Fibroblast of mammary gland (primary cell): ENCODE data around the gene KIAA1614.

Experiments used
- DNase-seq: peaks from one replicate; pipeline ENCODE4 v3.0.0-alpha.2; 2010; ENCODE audit warnings: low read depth
- H3K4me3 ChIP-seq: 2 replicates; pipeline ENCODE4 v1.5.1; 2011; ENCODE audit warnings: low read depth, mild to moderate bottlenecking, low read length, moderate library complexity; ENCODE audit not compliant: control insufficient read depth
- CTCF ChIP-seq: conservative IDR thresholded peaks from 2 replicates; pipeline ENCODE4 v1.5.1; 2011; ENCODE audit warnings: low read depth, low read length, inconsistent platforms; ENCODE audit not compliant: control insufficient read depth, insufficient read depth

The KIAA1614 gene

GRCh38 chr1:180888870-180889269 is 23.8 kb upstream of the KIAA1614 start:
- no peak for DNase-seq
- H3K4me3 ChIP-seq: no peak overlapping the region
- no peak for TF ChIP-seq CTCF

GRCh38 chr1:180889325-180889724 is 23.4 kb upstream of the KIAA1614 start:
- TF ChIP-seq CTCF: no peak
- no peak for DNase-seq
- no peak overlapping the region for H3K4me3 ChIP-seq

GRCh38 chr1:180892272-180892671 is 20.4 kb upstream of the KIAA1614 start:
- H3K4me3 ChIP-seq: no peak overlapping the region
- DNase-seq: no peak
- no peak for TF ChIP-seq CTCF

- H3K4me3 ChIP-seq: no peak overlapping the region
- DNase-seq: no peak
- TF ChIP-seq CTCF: no peak
Observed at GRCh38 chr1:180892675-180893074, 20.0 kb upstream of the KIAA1614 start.

- no peak for TF ChIP-seq CTCF
- no peak overlapping the region for H3K4me3 ChIP-seq
- no peak for DNase-seq
Observed at GRCh38 chr1:180893614-180894013, 19.1 kb upstream of the KIAA1614 start.

GRCh38 chr1:180896161-180896560 is 16.5 kb upstream of the KIAA1614 start:
- DNase-seq: no peak
- no peak overlapping the region for H3K4me3 ChIP-seq

More at GRCh38 chr1:180896161-180896560, 16.5 kb upstream of the KIAA1614 start:
- TF ChIP-seq CTCF: no peak
